GM23338 (cell line): Measurements from ENCODE around the gene LRIT1. TPM values are rescaled to one million over a fixed set of nuclear protein-coding genes. Genes with fewer than 3 reads are reported as not detected.

ENCODE experiments used
- ATAC-seq: fragments of 200-7000 bp; cut with Tn5 transposase; 3 replicates; pipeline ENCODE4 v1.9.1; 2020
- DNase-seq: peaks from one replicate; pipeline ENCODE4 v3.0.0-alpha.2; 2015; ENCODE audit warnings: low spot score
- H2AFZ ChIP-seq: fragments of 200-600 bp; sonication (generic); 2 replicates; pipeline ENCODE4 v1.8.0; 2016; ENCODE audit warnings: antibody characterized with exemption, mild to moderate bottlenecking, moderate library complexity
- H3F3A ChIP-seq: fragments of 200-600 bp; sonication (generic); replicated peaks from 2 replicates; pipeline ENCODE4 v1.8.0; 2017; ENCODE audit warnings: antibody characterized with exemption, mixed run types, low read depth
- H3K27ac ChIP-seq: fragments of 200-600 bp; sonication (generic); 2 replicates; pipeline ENCODE4 v1.6.1; 2016; ENCODE audit warnings: low read depth
- H3K27me3 ChIP-seq: fragments of 200-600 bp; sonication (generic); 2 replicates; pipeline ENCODE4 v1.8.0; 2016; ENCODE audit warnings: mild to moderate bottlenecking, mixed run types, moderate library complexity; ENCODE audit not compliant: insufficient read depth
- H3K36me3 ChIP-seq: fragments of 200-600 bp; sonication (generic); 2 replicates; pipeline ENCODE4 v1.8.0; 2016; ENCODE audit warnings: mild to moderate bottlenecking; ENCODE audit not compliant: insufficient read depth
- H3K4me1 ChIP-seq: fragments of 200-600 bp; sonication (generic); 2 replicates; pipeline ENCODE4 v1.8.0; 2016; ENCODE audit warnings: mild to moderate bottlenecking, moderate library complexity; ENCODE audit not compliant: insufficient read depth
- H3K4me2 ChIP-seq: fragments of 200-600 bp; sonication (generic); 2 replicates; pipeline ENCODE4 v1.7.1; 2017; ENCODE audit warnings: mixed run types
- H3K4me3 ChIP-seq: fragments of 200-600 bp; sonication (generic); 2 replicates; pipeline ENCODE4 v1.6.1; 2016; ENCODE audit warnings: mixed run types
- H3K79me2 ChIP-seq: fragments of 200-600 bp; sonication (generic); replicated peaks from 2 replicates; pipeline ENCODE4 v1.8.0; 2017; ENCODE audit warnings: mild to moderate bottlenecking; ENCODE audit not compliant: insufficient read depth
- H3K9me2 ChIP-seq: fragments of 200-600 bp; sonication (generic); 2 replicates; pipeline ENCODE4 v1.8.0; 2017; ENCODE audit not compliant: insufficient read depth
- H4K20me1 ChIP-seq: fragments of 200-600 bp; sonication (generic); replicated peaks from 2 replicates; pipeline ENCODE4 v1.8.0; 2017; ENCODE audit warnings: mild to moderate bottlenecking; ENCODE audit not compliant: insufficient read depth
- H3K27ac Mint-ChIP-seq: 2 replicates; pipeline ENCODE4 v1.8.0; 2020; ENCODE audit warnings: inconsistent platforms, mild to moderate bottlenecking, moderate library complexity, mixed read lengths
- H3K27me3 Mint-ChIP-seq: 3 replicates; pipeline ENCODE4 v1.8.0; 2022; ENCODE audit warnings: low read depth, mild to moderate bottlenecking, moderate library complexity, mixed read lengths, inconsistent platforms; ENCODE audit not compliant: insufficient read depth, poor library complexity
- H3K36me3 Mint-ChIP-seq: 3 replicates; pipeline ENCODE4 v1.8.0; 2021; ENCODE audit warnings: low read depth, mild to moderate bottlenecking, inconsistent platforms, moderate library complexity, mixed read lengths
- H3K4me1 Mint-ChIP-seq: 3 replicates; pipeline ENCODE4 v1.8.0; 2020; ENCODE audit warnings: mild to moderate bottlenecking, inconsistent platforms, mixed read lengths
- H3K4me3 Mint-ChIP-seq: 3 replicates; pipeline ENCODE4 v1.8.0; 2021; ENCODE audit warnings: moderate library complexity, mild to moderate bottlenecking, inconsistent platforms, mixed read lengths
- H3K9me3 Mint-ChIP-seq: 3 replicates; pipeline ENCODE4 v1.8.0; 2020; ENCODE audit warnings: moderate library complexity, mild to moderate bottlenecking, inconsistent platforms, mixed read lengths
- CREB1 ChIP-seq: fragments of 250-450 bp; sonication (Bioruptor Pico); IDR thresholded peaks from 2 replicates; pipeline ENCODE4 v1.5.0; 2020; ENCODE audit warnings: low read depth, mild to moderate bottlenecking, moderate library complexity
- CTCF ChIP-seq, 2 experiments: fragments of 200-600 bp in 1 of 2; sonication (generic) in 1 of 2; conservative IDR thresholded peaks; 2 replicates each; pipeline versions ENCODE4 v1.5.1 to v1.6.1; 2016 to 2017; ENCODE audit warnings: antibody characterized with exemption in 2 of 2, low read depth in 2 of 2, mild to moderate bottlenecking in 2 of 2, moderate library complexity in 1 of 2
- EZH2 ChIP-seq: fragments of 200-600 bp; sonication (generic); IDR thresholded peaks from one replicate; pipeline ENCODE4 v1.8.0; 2017; ENCODE audit warnings: antibody characterized with exemption, mild to moderate bottlenecking, low read depth; ENCODE audit not compliant: unreplicated experiment
- JUNB ChIP-seq: IDR thresholded peaks from one replicate; pipeline ENCODE4 v1.6.1; 2016; ENCODE audit warnings: antibody characterized with exemption; ENCODE audit not compliant: unreplicated experiment
- NANOG ChIP-seq: IDR thresholded peaks from 2 replicates; pipeline ENCODE4 v1.6.1; 2016; ENCODE audit warnings: antibody characterized with exemption, borderline replicate concordance
- POLR2AphosphoS5 ChIP-seq: IDR thresholded peaks from 2 replicates; pipeline ENCODE4 v1.6.1; 2016; ENCODE audit warnings: antibody characterized with exemption, low read depth
- ZNF331 ChIP-seq: fragments of 250-450 bp; sonication (Bioruptor Pico); IDR thresholded peaks from 2 replicates; pipeline ENCODE4 v1.5.0; 2020; ENCODE audit warnings: low read depth, mild to moderate bottlenecking, moderate library complexity
- ZNF462 ChIP-seq: fragments of 250-450 bp; sonication (Bioruptor Pico); IDR thresholded peaks from 2 replicates; pipeline ENCODE4 v1.5.0; 2020; ENCODE audit warnings: mild to moderate bottlenecking, moderate library complexity
- polyA plus RNA-seq: library from polyadenylated mRNA; unstranded; fragments of >200 nt; fragmentation: Nextera tagmentation; extraction: Ambion mirVana; gene quantifications from 2 replicates; pipeline ENCODE4 v1.2.1, GENCODE V29; 2016
- total RNA-seq: library from RNA; depleted of rRNA; stranded (reverse); fragments of >200 nt; shearing (Covaris generic); gene quantifications from 2 replicates; pipeline ENCODE4 v1.2.3, GENCODE V29; 2014
- TF ChIP-seq, protein P1 (sequence below): IDR thresholded peaks from one replicate; pipeline ENCODE4 v1.6.1; 2018; ENCODE audit warnings: antibody characterized with exemption; ENCODE audit not compliant: unreplicated experiment

LRIT1 gene
- total and polyA plus RNA-seq, 2 experiments from 2014 or later, result 0.07 TPM; not detected in 1

GRCh38 chr10:84234479-84234878 is 6.9 kb downstream of the LRIT1 start:
- H3F3A ChIP-seq, result no peaks in the 10 kb centered on the region
- H3K4me1 Mint-ChIP-seq, result peaks cover 3% of the 10 kb centered on the region; the same call in 1 of the 3 replicates
- H2AFZ ChIP-seq, result no peak overlapping the region
- TF ChIP-seq ZNF462 (CRISPR knock-in tag), result no peak
- no peak for TF ChIP-seq JUNB
- no peak for TF ChIP-seq CTCF (conservative IDR thresholded peaks at IDR 0.05; ENCODE audit: low read depth in 2 of 2)
- no peak for TF ChIP-seq POLR2AphosphoS5
- TF ChIP-seq CREB1, result no peak
- TF ChIP-seq ZNF331, result no peak
- no peak for TF ChIP-seq EZH2
- TF ChIP-seq NANOG, result no peak
- TF ChIP-seq, protein P1, sequence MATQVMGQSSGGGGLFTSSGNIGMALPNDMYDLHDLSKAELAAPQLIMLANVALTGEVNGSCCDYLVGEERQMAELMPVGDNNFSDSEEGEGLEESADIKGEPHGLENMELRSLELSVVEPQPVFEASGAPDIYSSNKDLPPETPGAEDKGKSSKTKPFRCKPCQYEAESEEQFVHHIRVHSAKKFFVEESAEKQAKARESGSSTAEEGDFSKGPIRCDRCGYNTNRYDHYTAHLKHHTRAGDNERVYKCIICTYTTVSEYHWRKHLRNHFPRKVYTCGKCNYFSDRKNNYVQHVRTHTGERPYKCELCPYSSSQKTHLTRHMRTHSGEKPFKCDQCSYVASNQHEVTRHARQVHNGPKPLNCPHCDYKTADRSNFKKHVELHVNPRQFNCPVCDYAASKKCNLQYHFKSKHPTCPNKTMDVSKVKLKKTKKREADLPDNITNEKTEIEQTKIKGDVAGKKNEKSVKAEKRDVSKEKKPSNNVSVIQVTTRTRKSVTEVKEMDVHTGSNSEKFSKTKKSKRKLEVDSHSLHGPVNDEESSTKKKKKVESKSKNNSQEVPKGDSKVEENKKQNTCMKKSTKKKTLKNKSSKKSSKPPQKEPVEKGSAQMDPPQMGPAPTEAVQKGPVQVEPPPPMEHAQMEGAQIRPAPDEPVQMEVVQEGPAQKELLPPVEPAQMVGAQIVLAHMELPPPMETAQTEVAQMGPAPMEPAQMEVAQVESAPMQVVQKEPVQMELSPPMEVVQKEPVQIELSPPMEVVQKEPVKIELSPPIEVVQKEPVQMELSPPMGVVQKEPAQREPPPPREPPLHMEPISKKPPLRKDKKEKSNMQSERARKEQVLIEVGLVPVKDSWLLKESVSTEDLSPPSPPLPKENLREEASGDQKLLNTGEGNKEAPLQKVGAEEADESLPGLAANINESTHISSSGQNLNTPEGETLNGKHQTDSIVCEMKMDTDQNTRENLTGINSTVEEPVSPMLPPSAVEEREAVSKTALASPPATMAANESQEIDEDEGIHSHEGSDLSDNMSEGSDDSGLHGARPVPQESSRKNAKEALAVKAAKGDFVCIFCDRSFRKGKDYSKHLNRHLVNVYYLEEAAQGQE, result no peak
- H3K4me2 ChIP-seq, result no peak overlapping the region
- no peaks in the 10 kb centered on the region for H3K36me3 Mint-ChIP-seq
- no peak for DNase-seq
- no peak overlapping the region for H3K4me3 Mint-ChIP-seq
- H3K27ac ChIP-seq, result no peak overlapping the region
- no peak for ATAC-seq
- no peak overlapping the region for H3K4me3 ChIP-seq
- H3K4me1 ChIP-seq, result no peaks in the 10 kb centered on the region; the same call in 1 of the 2 replicates
- no peak overlapping the region for H3K27ac Mint-ChIP-seq
- no peaks in the 10 kb centered on the region for H4K20me1 ChIP-seq
- H3K9me3 Mint-ChIP-seq, result no peaks in the 10 kb centered on the region
- H3K36me3 ChIP-seq, result no peaks in the 10 kb centered on the region
- H3K27me3 Mint-ChIP-seq, result peaks cover 10% of the 10 kb centered on the region
- H3K79me2 ChIP-seq, result no peaks in the 10 kb centered on the region
- peaks cover under 1% of the 10 kb centered on the region; the same call in 1 of the 2 replicates for H3K9me2 ChIP-seq
- peaks cover 12% of the 10 kb centered on the region; the same call in 1 of the 2 replicates for H3K27me3 ChIP-seq
